Smooth muscle cell (in vitro differentiated cells): ENCODE data around the gene MR1. TPM values are rescaled to one million over a fixed set of nuclear protein-coding genes. Genes with fewer than 3 reads are reported as not detected.

Experiments
- DNase-seq: peaks from one replicate; lab custom pipeline; 2025; ENCODE audit not compliant: unreplicated experiment; lab: John Stamatoyannopoulos, UW
- H2AFZ ChIP-seq: fragments of 200-600 bp; sonication (generic); 2 replicates; pipeline ENCODE4 v1.6.0; 2016; ENCODE audit warnings: antibody characterized with exemption, low read depth, mild to moderate bottlenecking
- H3F3A ChIP-seq: fragments of 200-600 bp; sonication (generic); 2 replicates; pipeline ENCODE4 v1.6.0; 2017; ENCODE audit warnings: antibody characterized with exemption, low read depth
- H3K27ac ChIP-seq: fragments of 200-600 bp; sonication (generic); 2 replicates; pipeline ENCODE4 v1.5.1; 2016; ENCODE audit warnings: low read depth, mild to moderate bottlenecking
- H3K27me3 ChIP-seq: fragments of 200-600 bp; sonication (generic); 2 replicates; pipeline ENCODE4 v1.6.1; 2016; ENCODE audit warnings: low read depth, mild to moderate bottlenecking
- H3K36me3 ChIP-seq: fragments of 200-600 bp; sonication (generic); 2 replicates; pipeline ENCODE4 v1.5.1; 2016; ENCODE audit warnings: low read depth
- H3K4me1 ChIP-seq: fragments of 200-600 bp; sonication (generic); 2 replicates; pipeline ENCODE4 v1.5.1; 2016; ENCODE audit warnings: low read depth
- H3K4me2 ChIP-seq: fragments of 200-600 bp; sonication (generic); 2 replicates; pipeline ENCODE4 v1.6.0; 2016; ENCODE audit warnings: mild to moderate bottlenecking
- H3K4me3 ChIP-seq: fragments of 200-600 bp; sonication (generic); 2 replicates; pipeline ENCODE4 v1.5.1; 2016; ENCODE audit warnings: mild to moderate bottlenecking
- H3K79me2 ChIP-seq: fragments of 200-600 bp; sonication (generic); 2 replicates; pipeline ENCODE4 v1.6.0; 2016; ENCODE audit warnings: low read depth, mild to moderate bottlenecking
- H3K9ac ChIP-seq: fragments of 200-600 bp; sonication (generic); 2 replicates; pipeline ENCODE4 v1.6.0; 2016; ENCODE audit warnings: low read depth
- H3K9me3 ChIP-seq: fragments of 200-600 bp; sonication (generic); replicated peaks from 2 replicates; pipeline ENCODE4 v1.5.1; 2016; ENCODE audit warnings: low read depth
- H4K20me1 ChIP-seq: fragments of 200-600 bp; sonication (generic); 2 replicates; pipeline ENCODE4 v1.6.0; 2016; ENCODE audit warnings: low read depth
- CTCF ChIP-seq: fragments of 200-600 bp; sonication (generic); IDR thresholded peaks from 2 replicates; pipeline ENCODE4 v1.5.1; 2017; ENCODE audit warnings: borderline replicate concordance, mild to moderate bottlenecking, antibody characterized with exemption; ENCODE audit not compliant: insufficient read depth, poor library complexity, severe bottlenecking
- WGBS: methylation state at CpG from one replicate; pipeline ENCODE4 v1.1.7; 2016; ENCODE audit warnings: low lambda C conversion rate; 5-methylcytosine and 5-hydroxymethylcytosine counted together
- polyA plus RNA-seq: library from polyadenylated mRNA; unstranded; fragments of >200 nt; fragmentation: Nextera tagmentation; extraction: Ambion mirVana; gene quantifications from 2 replicates; pipeline ENCODE4 v1.2.1, GENCODE V29; 2016
- total RNA-seq: library from RNA; depleted of rRNA; stranded (reverse); fragments of >200 nt; gene quantifications from 2 replicates; pipeline ENCODE4 v1.2.3, GENCODE V29; 2014

MR1 gene
- total and polyA plus RNA-seq, 2 experiments from 2014 or later: 0.26 to 2.1 TPM

DNA sequence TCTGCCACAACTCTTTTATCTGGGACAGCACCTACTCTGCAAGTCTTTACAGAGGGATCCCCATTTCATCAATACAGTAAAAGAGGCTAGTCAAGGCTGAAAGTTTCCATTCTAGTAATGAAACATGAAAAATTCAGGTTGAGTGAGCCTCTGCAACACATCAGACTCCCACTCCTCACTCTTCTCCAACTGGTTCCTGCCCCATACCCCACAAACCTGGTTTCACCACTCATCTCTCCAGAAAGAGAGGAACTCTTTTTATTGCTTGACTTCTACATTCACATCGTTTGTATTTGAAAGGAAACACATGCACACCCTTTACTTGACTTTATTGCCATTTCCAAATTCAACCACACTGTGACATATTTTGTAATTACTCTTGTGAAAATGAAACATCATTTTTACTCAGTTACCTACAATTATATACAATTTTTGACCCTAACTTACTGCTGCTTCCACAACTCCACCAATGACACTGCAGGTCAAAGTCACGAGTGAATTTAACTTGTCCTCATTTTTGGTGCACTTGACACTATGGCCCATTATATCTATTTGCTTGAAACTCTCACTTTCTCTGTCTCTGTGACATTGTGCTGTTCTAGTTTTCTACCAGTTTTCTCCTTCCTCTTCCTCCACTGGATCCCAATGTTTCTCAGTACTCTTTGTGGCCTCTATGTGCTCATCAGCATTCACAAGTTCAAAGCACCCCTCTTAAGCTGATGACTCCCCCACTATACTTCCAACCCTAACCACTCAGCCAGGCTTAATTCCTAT lies 19.1 kb upstream of the MR1 start:
- Histone ChIP-seq H3K27ac (no peak overlapping the region), H3K4me3 (no peak overlapping the region), H3K4me1 (no peaks in the 10 kb centered on the region), H3K9ac (no peak overlapping the region), H3K9me3 (no peaks in the 10 kb centered on the region), H4K20me1 (peaks cover 96% of the 10 kb centered on the region), H3F3A (no peaks in the 10 kb centered on the region), H3K79me2 (peaks cover 92% of the 10 kb centered on the region), H3K4me2 (no peak overlapping the region), H3K27me3 (no peaks in the 10 kb centered on the region), H3K36me3 (no peaks in the 10 kb centered on the region), H2AFZ (no peak overlapping the region)
- no peak for TF ChIP-seq CTCF
- no peak for DNase-seq
- WGBS: 91% methylated on average over 2 of the region's 2 CpGs

DNA sequence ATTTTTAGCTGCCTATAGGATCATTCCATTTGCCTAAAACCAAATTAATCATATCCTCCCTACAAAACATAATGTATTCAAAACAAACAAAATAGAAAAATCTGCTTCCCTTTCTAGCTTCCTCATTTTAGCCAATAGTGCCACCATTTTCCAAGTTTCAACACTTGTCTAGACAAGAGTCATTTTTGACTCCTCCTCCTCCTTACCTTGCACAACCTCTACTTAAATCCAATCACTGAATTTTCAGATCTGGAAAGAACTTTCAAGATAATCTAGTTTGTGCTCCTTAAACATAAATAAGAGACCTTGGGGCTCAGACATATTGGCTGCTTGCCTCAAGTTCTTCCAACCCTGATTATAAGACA lies 18.6 kb upstream of the MR1 start:
- no peaks in the 10 kb centered on the region for H3K36me3 ChIP-seq
- TF ChIP-seq CTCF: no peak
- no peaks in the 10 kb centered on the region for H3F3A ChIP-seq
- peaks cover 92% of the 10 kb centered on the region for H3K79me2 ChIP-seq
- H3K27ac ChIP-seq: no peak overlapping the region
- no peaks in the 10 kb centered on the region for H3K4me1 ChIP-seq
- H4K20me1 ChIP-seq: peaks cover 96% of the 10 kb centered on the region
- H3K4me3 ChIP-seq: no peak overlapping the region
- H2AFZ ChIP-seq: no peak overlapping the region
- H3K4me2 ChIP-seq: no peak overlapping the region
- no peaks in the 10 kb centered on the region for H3K27me3 ChIP-seq
- H3K9ac ChIP-seq: no peak overlapping the region
- no peaks in the 10 kb centered on the region for H3K9me3 ChIP-seq
- no peak for DNase-seq

DNA sequence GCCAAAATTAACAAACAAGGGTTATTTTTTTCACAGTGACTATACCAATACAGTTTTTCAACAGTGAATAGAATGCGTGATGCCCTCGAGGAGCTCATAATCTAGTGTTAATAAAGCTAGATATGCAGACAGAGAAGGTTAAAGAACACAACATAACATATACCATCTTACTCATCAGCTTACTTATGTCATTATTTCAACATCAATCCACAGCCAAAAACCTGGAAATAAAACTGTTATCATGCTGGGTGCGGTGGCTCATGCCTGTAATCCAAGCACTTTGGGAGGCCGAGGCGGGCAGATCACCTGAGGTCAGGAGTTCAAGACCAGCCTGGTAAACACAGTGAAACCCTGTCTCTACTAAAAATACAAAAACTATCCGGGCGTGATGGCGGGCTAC lies 17.2 kb upstream of the MR1 start:
- TF ChIP-seq CTCF: no peak
- no peak overlapping the region for H2AFZ ChIP-seq
- no peak for DNase-seq
- no peak overlapping the region for H3K4me3 ChIP-seq
- no peaks in the 10 kb centered on the region for H3K9me3 ChIP-seq
- H3K79me2 ChIP-seq: peaks cover 95% of the 10 kb centered on the region
- peaks cover 7% of the 10 kb centered on the region for H3K4me1 ChIP-seq
- no peak overlapping the region for H3K4me2 ChIP-seq
- 95% methylated on average over 8 of the region's 8 CpGs for whole genome bisulfite sequencing
- peaks cover 96% of the 10 kb centered on the region for H4K20me1 ChIP-seq
- H3K27me3 ChIP-seq: no peaks in the 10 kb centered on the region
- no peaks in the 10 kb centered on the region for H3K36me3 ChIP-seq
- no peak overlapping the region for H3K27ac ChIP-seq
- no peaks in the 10 kb centered on the region for H3F3A ChIP-seq
- no peak overlapping the region for H3K9ac ChIP-seq
